Fibroblast of the conjunctiva (primary cell): Measurements from ENCODE around the gene PKDREJ.

Experiments used
- DNase-seq: peaks from one replicate; pipeline ENCODE4 v3.0.0-alpha.2; 2010; ENCODE audit warnings: low read depth

Gene PKDREJ

GRCh38 chr22:46234969-46235368 is 28.2 kb downstream of the PKDREJ start:
- no peak for DNase-seq

- DNase-seq: no peak
Observed at GRCh38 chr22:46233231-46233630, 29.9 kb downstream of the PKDREJ start.

GRCh38 chr22:46230262-46230901 is 32.8 kb downstream of the PKDREJ start:
- DNase-seq: no peak

- DNase-seq: no peak
Observed at GRCh38 chr22:46229701-46230100, 33.4 kb downstream of the PKDREJ start.

- DNase-seq: no peak
Observed at GRCh38 chr22:46226577-46226976, 36.6 kb downstream of the PKDREJ start.

GRCh38 chr22:46225631-46226030 is 37.5 kb downstream of the PKDREJ start:
- DNase-seq: no peak

GRCh38 chr22:46224898-46225290 is 38.2 kb downstream of the PKDREJ start:
- no peak for DNase-seq

- DNase-seq: no peak
Observed at GRCh38 chr22:46224044-46224897, 38.9 kb downstream of the PKDREJ start.

- no peak for DNase-seq
Observed at GRCh38 chr22:46220921-46221320, 42.2 kb downstream of the PKDREJ start.

GRCh38 chr22:46219636-46220035 is 43.5 kb downstream of the PKDREJ start:
- DNase-seq: no peak

GRCh38 chr22:46214616-46215015 is 48.5 kb downstream of the PKDREJ start:
- DNase-seq: no peak

- DNase-seq: no peak
Observed at GRCh38 chr22:46214149-46214548, 49.0 kb downstream of the PKDREJ start.

GRCh38 chr22:46213052-46213451 is 50.1 kb downstream of the PKDREJ start:
- no peak for DNase-seq

- DNase-seq: no peak
Observed at GRCh38 chr22:46212195-46212594, 50.9 kb downstream of the PKDREJ start.

GRCh38 chr22:46209262-46209661 is 53.9 kb downstream of the PKDREJ start:
- DNase-seq: no peak
